Neutrophil (primary cell): Measurements from ENCODE around the gene CEBPE.

ENCODE experiments used
- H3K27ac ChIP-seq: fragments of 200-600 bp; sonication (generic); 2 replicates; pipeline ENCODE4 v1.5.1; 2016; ENCODE audit warnings: mild to moderate bottlenecking, moderate library complexity
- H3K27me3 ChIP-seq: fragments of 200-600 bp; sonication (generic); 2 replicates; pipeline ENCODE4 v1.6.0; 2016; ENCODE audit warnings: mild to moderate bottlenecking
- H3K36me3 ChIP-seq: fragments of 200-600 bp; sonication (generic); 2 replicates; pipeline ENCODE4 v1.5.1; 2017
- H3K4me1 ChIP-seq, 2 experiments: fragments of 200-600 bp in 1 of 2; sonication (generic) in 1 of 2; 1 replicate in 1 of 2; 2 replicates in 1 of 2; pipeline versions ENCODE4 v1.5.1 to v1.6.1; 2013 to 2016; ENCODE audit warnings: low read depth in 1 of 2, low read length in 1 of 2, mild to moderate bottlenecking in 1 of 2, moderate library complexity in 1 of 2; ENCODE audit not compliant: control insufficient read depth in 1 of 2, insufficient read depth in 1 of 2
- H3K4me3 ChIP-seq, 2 experiments: fragments of 200-600 bp in 1 of 2; sonication (generic) in 1 of 2; 1 replicate in 1 of 2; 2 replicates in 1 of 2; pipeline ENCODE4 v1.5.1; 2013 to 2016; ENCODE audit warnings: low read depth in 1 of 2, low read length in 1 of 2, mild to moderate bottlenecking in 1 of 2, moderate library complexity in 1 of 2
- H3K9me3 ChIP-seq: fragments of 200-600 bp; sonication (generic); 2 replicates; pipeline ENCODE4 v1.5.1; 2016
- CTCF ChIP-seq: fragments of 200-600 bp; sonication (generic); IDR thresholded peaks from 2 replicates; pipeline ENCODE4 v1.5.1; 2016; ENCODE audit warnings: antibody characterized with exemption

The CEBPE gene

GRCh38 chr14:23101213-23101970 is 17.7 kb downstream of the CEBPE start:
- Histone ChIP-seq H3K27ac (peak overlapping the region; percentile 55), H3K4me3 (no peak overlapping the region), H3K27me3 (no peaks in the 10 kb centered on the region), H3K4me1 (peaks cover 28 to 34% of the 10 kb centered on the region in 2 experiments), H3K9me3 (no peaks in the 10 kb centered on the region), H3K36me3 (peaks cover 17% of the 10 kb centered on the region)
- TF ChIP-seq CTCF, result no peak

GRCh38 chr14:23099212-23099861 is 19.7 kb downstream of the CEBPE start:
- H3K27ac ChIP-seq, result no peak overlapping the region
- H3K9me3 ChIP-seq, result no peaks in the 10 kb centered on the region
- H3K4me1 ChIP-seq, result peaks cover 37 to 43% of the 10 kb centered on the region in 2 experiments
- H3K4me3 ChIP-seq, result no peak overlapping the region
- H3K36me3 ChIP-seq, result peaks cover 17% of the 10 kb centered on the region
- TF ChIP-seq CTCF, result no peak
- H3K27me3 ChIP-seq, result no peaks in the 10 kb centered on the region

- peaks cover 24% of the 10 kb centered on the region for H3K36me3 ChIP-seq
- H3K9me3 ChIP-seq, result no peaks in the 10 kb centered on the region
- TF ChIP-seq CTCF, result no peak
- no peaks in the 10 kb centered on the region for H3K27me3 ChIP-seq
- no peak overlapping the region for H3K4me3 ChIP-seq
- peaks cover 49 to 55% of the 10 kb centered on the region in 2 experiments for H3K4me1 ChIP-seq
- peak overlapping the region; percentile 33 for H3K27ac ChIP-seq
Observed at GRCh38 chr14:23097786-23098185, 21.3 kb downstream of the CEBPE start.

GRCh38 chr14:23095196-23096108 is 23.6 kb downstream of the CEBPE start, which contains the start of gene C14orf119:
Gene C14orf119, plus strand, starts transcription at chr14:23095505. Its CDS starts 2,154 bp downstream, at chr14:23097659.
- peaks cover 47% of the 10 kb centered on the region for H3K36me3 ChIP-seq
- no peaks in the 10 kb centered on the region for H3K27me3 ChIP-seq
- H3K4me1 ChIP-seq, result peaks cover 37 to 41% of the 10 kb centered on the region in 2 experiments
- peak; percentile 54 for TF ChIP-seq CTCF
- H3K4me3 ChIP-seq, result peak within 1 kb of the TSS; percentile 92 to 98
- H3K27ac ChIP-seq, result peak within 1 kb of the TSS; percentile 89
- H3K9me3 ChIP-seq, result no peaks in the 10 kb centered on the region

- Histone ChIP-seq H3K4me1 (peaks cover 37 to 41% of the 10 kb centered on the region in 2 experiments), H3K27me3 (no peaks in the 10 kb centered on the region), H3K9me3 (no peaks in the 10 kb centered on the region), H3K36me3 (peaks cover 54% of the 10 kb centered on the region), H3K27ac (peak within 1 kb of the TSS; percentile 89), H3K4me3 (peak within 1 kb of the TSS; percentile 92 to 98)
- TF ChIP-seq CTCF, result no peak
Observed at GRCh38 chr14:23094666-23095195, 24.3 kb downstream of the CEBPE start, which contains the start of gene ACIN1. Gene ACIN1, minus strand, starts transcription at chr14:23095136. Its CDS starts 24 bp downstream, at chr14:23095112.
